A673 (cell line): ENCODE data around the gene NNMT. TPM values are rescaled to one million over a fixed set of nuclear protein-coding genes. Genes with fewer than 3 reads are reported as not detected.

Experiments used
- BruUV-seq: library from RNA; stranded (reverse); fragments of 400-500 nt; replicated peaks from 2 replicates; lab custom pipeline; 2021; lab: Mats Ljungman, UMichigan
- CTCF ChIA-PET: fragments of 300-600 bp; sonication (Branson Sonifier 250); formaldehyde crosslinking; loops from one replicate; lab custom pipeline; 2022; ENCODE audit warnings: antibody characterized with exemption; lab: Charles Lee
- POLR2A ChIA-PET: fragments of 300-600 bp; sonication (Branson Sonifier 250); formaldehyde crosslinking; loops from one replicate; lab custom pipeline; 2022; ENCODE audit warnings: antibody characterized with exemption; ENCODE audit not compliant: low non-redundant PET; lab: Charles Lee
- DNase-seq: peaks from one replicate; pipeline ENCODE4 v3.0.0-alpha.2; 2015; ENCODE audit warnings: low spot score
- H3K27ac ChIP-seq: fragments of 200-600 bp; sonication (generic); 2 replicates; pipeline ENCODE4 v1.5.1; 2016; ENCODE audit warnings: mixed run types, low read depth, mild to moderate bottlenecking, mixed read lengths, antibody characterized with exemption, low read length; ENCODE audit not compliant: poor library complexity, severe bottlenecking
- H3K27me3 ChIP-seq: fragments of 200-600 bp; sonication (generic); replicated peaks from 2 replicates; pipeline ENCODE4 v1.6.1; 2017; ENCODE audit warnings: mixed run types, low read depth, mild to moderate bottlenecking, mixed read lengths, antibody characterized with exemption, low read length; ENCODE audit not compliant: insufficient read depth, poor library complexity
- H3K36me3 ChIP-seq: fragments of 200-600 bp; sonication (generic); 2 replicates; pipeline ENCODE4 v1.6.1; 2016; ENCODE audit warnings: mixed run types, mild to moderate bottlenecking, mixed read lengths, antibody characterized with exemption, low read length; ENCODE audit not compliant: insufficient read depth, poor library complexity, severe bottlenecking
- H3K4me1 ChIP-seq: fragments of 200-600 bp; sonication (generic); 2 replicates; pipeline ENCODE4 v1.6.1; 2017; ENCODE audit warnings: mixed run types, mild to moderate bottlenecking, mixed read lengths, antibody characterized with exemption, low read length; ENCODE audit not compliant: insufficient read depth, poor library complexity, severe bottlenecking
- H3K4me3 ChIP-seq: fragments of 200-600 bp; sonication (generic); 2 replicates; pipeline ENCODE4 v1.5.1; 2016; ENCODE audit warnings: low read depth, mixed run types, mild to moderate bottlenecking, mixed read lengths, low read length; ENCODE audit not compliant: poor library complexity, severe bottlenecking
- H3K9me3 ChIP-seq: fragments of 200-600 bp; sonication (generic); 2 replicates; pipeline ENCODE4 v1.6.1; 2016; ENCODE audit warnings: mixed run types, low read depth, mild to moderate bottlenecking, mixed read lengths, antibody characterized with exemption, low read length; ENCODE audit not compliant: poor library complexity, severe bottlenecking
- CTCF ChIP-seq: fragments of 300-800, 200-600 bp; sonication (generic); conservative IDR thresholded peaks from 2 replicates; pipeline ENCODE4 v1.5.1; 2017; ENCODE audit warnings: low read depth, mild to moderate bottlenecking, antibody characterized with exemption, low read length, moderate library complexity, mixed read lengths
- EZH2 ChIP-seq: fragments of 200-600 bp; sonication (generic); IDR thresholded peaks from 2 replicates; pipeline ENCODE4 v1.6.1; 2017; ENCODE audit warnings: borderline replicate concordance, low read depth, mild to moderate bottlenecking, mixed read lengths, antibody characterized with exemption, low read length; ENCODE audit not compliant: poor library complexity, severe bottlenecking
- intact Hi-C: fragments of 100-400 bp; cut with micrococcal nuclease; formaldehyde crosslinking; loops from one replicate; pipeline ENCODE4 v1.10.0; 2022; ENCODE audit not compliant: unreplicated experiment
- total RNA-seq: library from RNA; stranded (reverse); gene quantifications from 2 replicates; pipeline ENCODE4 v1.2.3, GENCODE V29; 2021

The NNMT gene
- total RNA-seq, 1 experiment from 2014 or later: 0.64 TPM

GRCh38 chr11:114276077-114276476, 20.1 kb upstream of the NNMT start:
- DNase-seq: no peak
- CTCF ChIA-PET: interaction anchor here (0.8 kb wide), 1 partner anchor 15 kb away, joined by 3 read pairs; no protein-coding TSS in a partner anchor
- TF ChIP-seq CTCF (no peak), EZH2 (no peak)
- no TSS peak for BruUV-seq
- intact Hi-C loops: no loop called here
- no peaks in the 10 kb centered on the region for H3K4me1 ChIP-seq
- peaks cover 37% of the 10 kb centered on the region for H3K27me3 ChIP-seq
- H3K27ac ChIP-seq: no peak overlapping the region
- H3K36me3 ChIP-seq: no peaks in the 10 kb centered on the region
- POLR2A ChIA-PET: no interaction called here
- no peak overlapping the region for H3K4me3 ChIP-seq
- no peaks in the 10 kb centered on the region for H3K9me3 ChIP-seq

- no peaks in the 10 kb centered on the region for H3K4me1 ChIP-seq
- no peak for DNase-seq
- POLR2A ChIA-PET: no interaction called here
These were observed 18.4 kb upstream of the NNMT start for GRCh38 chr11:114277637-114278341.

GRCh38 chr11:114278342-114279065, 17.7 kb upstream of the NNMT start:
- POLR2A ChIA-PET: no interaction called here
- Histone ChIP-seq H3K4me1 (no peaks in the 10 kb centered on the region), H3K27me3 (peaks cover 19% of the 10 kb centered on the region), H3K27ac (no peak overlapping the region), H3K9me3 (no peaks in the 10 kb centered on the region), H3K36me3 (no peaks in the 10 kb centered on the region), H3K4me3 (no peak overlapping the region)
- no TSS peak for BruUV-seq
- TF ChIP-seq CTCF (no peak), EZH2 (no peak)
- CTCF ChIA-PET: no interaction called here
- DNase-seq: no peak
- intact Hi-C loops: no loop called here

More at GRCh38 chr11:114277637-114278341, 18.4 kb upstream of the NNMT start:
- Histone ChIP-seq H3K27me3 (peaks cover 21% of the 10 kb centered on the region), H3K27ac (no peak overlapping the region), H3K36me3 (no peaks in the 10 kb centered on the region), H3K9me3 (no peaks in the 10 kb centered on the region), H3K4me3 (no peak overlapping the region)
- CTCF ChIA-PET: no interaction called here
- intact Hi-C loops: no loop called here
- no TSS peak for BruUV-seq
- no peak for TF ChIP-seq EZH2
- TF ChIP-seq CTCF: no peak
